HG02571 (cell line): ENCODE measurements around the gene SRSF7.
"Not testable (repeated sequence)": the region's sequence is repeated elsewhere in the genome, so short reads cannot be mapped to it uniquely, and the experiment has no call there.

Experiments used
- ATAC-seq: cut with Tn5 transposase; IDR thresholded peaks from one replicate; pipeline ENCODE4 v1.9.1; 2021; ENCODE audit warnings: mild to moderate bottlenecking, moderate library complexity; ENCODE audit not compliant: unreplicated experiment

SRSF7 gene

GRCh38 chr2:38703336-38703735, 47.8 kb downstream of the SRSF7 start:
- not testable (repeated sequence) for ATAC-seq

GRCh38 chr2:38702413-38702812, 48.7 kb downstream of the SRSF7 start:
- no peak for ATAC-seq

- no peak for ATAC-seq
Observed at GRCh38 chr2:38701542-38701941, 49.6 kb downstream of the SRSF7 start.

GRCh38 chr2:38700881-38701458, 50.2 kb downstream of the SRSF7 start:
- no peak for ATAC-seq

DNA sequence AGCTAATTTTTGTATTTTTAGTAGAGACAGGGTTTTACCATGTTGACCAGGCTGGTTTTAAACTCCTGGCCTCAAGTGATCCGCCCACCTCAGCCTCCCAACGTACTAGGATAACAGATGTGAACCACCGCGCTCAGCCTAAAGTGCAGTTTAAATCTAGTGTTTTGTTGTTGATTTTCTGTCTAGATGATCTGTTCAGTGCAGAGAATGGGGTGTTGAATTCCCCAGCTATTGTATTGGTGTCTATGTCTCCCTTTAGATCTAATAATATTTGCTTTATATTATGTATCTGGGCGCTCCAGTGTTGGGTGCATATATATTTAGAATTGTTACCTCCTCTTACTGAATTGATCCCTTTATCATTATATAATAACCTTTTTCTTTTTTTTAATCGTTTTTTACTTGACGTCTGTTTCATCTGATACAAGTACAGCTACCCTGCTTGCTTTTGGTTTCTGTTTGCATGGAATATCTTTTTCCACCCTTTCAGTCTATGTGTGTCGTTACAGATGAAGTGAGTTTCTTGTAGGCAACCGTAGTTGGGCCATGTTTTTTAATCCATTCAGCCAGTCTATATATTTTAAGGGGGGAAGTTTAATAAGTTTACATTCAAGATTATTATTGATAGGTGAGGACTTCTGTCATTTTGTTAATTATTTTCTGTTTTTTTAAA, 50.9 kb downstream of the SRSF7 start:
- ATAC-seq: no peak

DNA sequence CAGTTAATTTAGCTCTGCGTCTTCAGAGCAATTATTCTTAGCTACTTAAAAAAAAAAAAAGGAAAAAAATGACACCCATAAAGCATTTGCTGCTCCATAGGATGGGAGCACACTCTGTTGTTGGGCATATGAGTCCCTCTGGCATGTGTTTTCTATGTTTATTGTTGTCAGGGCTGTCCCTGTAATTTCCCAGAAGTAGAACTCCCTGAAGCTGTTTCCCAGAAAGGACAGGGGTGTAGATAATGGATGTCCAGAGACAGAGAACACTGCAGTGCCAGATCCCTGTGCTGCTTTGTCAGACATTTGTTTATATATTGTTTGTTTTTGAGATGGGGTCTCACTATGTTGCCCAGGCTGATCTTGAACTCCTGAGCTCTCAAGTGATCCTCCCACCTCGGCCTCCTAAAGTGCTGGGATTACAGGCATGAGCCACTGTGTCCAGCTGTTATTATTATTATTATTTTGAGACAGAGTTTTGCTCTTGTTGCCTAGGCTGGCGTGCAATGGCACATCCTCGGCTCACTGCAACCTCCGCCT, 52.6 kb downstream of the SRSF7 start:
- no peak for ATAC-seq

DNA sequence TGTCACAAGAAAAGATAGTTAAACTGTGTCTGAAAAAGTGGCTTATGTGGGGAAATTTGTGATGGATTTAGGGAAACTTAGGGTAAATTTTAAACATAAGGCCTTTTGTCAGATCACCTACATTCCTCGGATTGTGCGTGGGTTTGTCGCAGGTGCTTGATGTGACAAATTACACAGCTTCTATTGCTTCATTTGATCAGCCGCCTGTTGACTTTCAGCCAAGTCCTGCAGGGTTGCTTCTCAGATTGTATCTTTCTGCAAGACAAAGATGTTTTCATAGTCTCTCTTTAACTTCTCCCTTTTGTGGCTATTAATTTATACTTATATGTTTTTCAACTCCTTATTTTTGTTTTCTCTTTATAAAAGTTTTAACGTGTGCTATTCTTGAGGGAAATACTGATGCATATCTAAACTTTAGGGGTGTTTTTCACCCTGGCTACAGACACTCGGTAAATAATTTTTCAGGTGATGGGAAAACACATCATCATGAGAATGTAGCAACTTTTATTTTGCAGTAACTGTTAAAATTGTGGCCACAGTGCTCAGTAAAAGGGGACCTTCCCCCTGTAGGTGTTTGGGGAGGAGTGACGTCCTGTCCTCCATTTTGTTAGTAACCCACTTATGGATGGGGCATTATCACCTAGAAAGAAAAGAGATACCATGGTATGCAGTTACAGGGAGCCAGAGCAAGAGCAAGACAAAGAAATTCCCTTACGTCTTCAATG, 53.9 kb downstream of the SRSF7 start:
- ATAC-seq: no peak
